Endothelial cell of umbilical vein (primary cell): ENCODE results near the gene CD2AP.

Experiments
- CTCF ChIP-seq, 2 donors: IDR thresholded peaks; 1 replicate in 1 of 2; 2 replicates in 1 of 2; pipeline ENCODE4 v1.5.1; 2011; ENCODE audit warnings: low read length in 2 of 2, mild to moderate bottlenecking in 2 of 2, moderate library complexity in 2 of 2, control low read depth in 1 of 2, inconsistent platforms in 1 of 2, low read depth in 1 of 2; ENCODE audit not compliant: insufficient read depth in 1 of 2; ENCODE audit errors: extremely low read depth in 1 of 2
- EZH2 ChIP-seq: IDR thresholded peaks from 2 replicates; pipeline ENCODE4 v1.6.1; 2012; ENCODE audit warnings: borderline replicate concordance, low read depth, mild to moderate bottlenecking, moderate library complexity, low read length, inconsistent platforms; ENCODE audit not compliant: severe bottlenecking
- FOS ChIP-seq: IDR thresholded peaks from 2 replicates; pipeline ENCODE4 v1.6.1; 2011; ENCODE audit warnings: mild to moderate bottlenecking, low read length, moderate library complexity, borderline replicate concordance; ENCODE audit not compliant: insufficient read depth
- GATA2 ChIP-seq: IDR thresholded peaks from 2 replicates; pipeline ENCODE4 v1.7.0; 2011; ENCODE audit warnings: low read depth, mild to moderate bottlenecking, moderate library complexity, mixed read lengths, low read length; ENCODE audit not compliant: insufficient read length, insufficient read depth
- MAX ChIP-seq: IDR thresholded peaks from 2 replicates; pipeline ENCODE4 v1.6.1; 2011; ENCODE audit not compliant: insufficient read depth, insufficient read length
- MYC ChIP-seq: IDR thresholded peaks from one replicate; pipeline ENCODE4 v1.6.1; 2011; ENCODE audit warnings: mild to moderate bottlenecking, low read depth, low read length
- POLR2A ChIP-seq: IDR thresholded peaks from 2 replicates; pipeline ENCODE4 v1.6.1; 2012; ENCODE audit warnings: low read depth, mild to moderate bottlenecking, control low read depth, low read length
- POLR2AphosphoS5 ChIP-seq: IDR thresholded peaks from 2 replicates; pipeline ENCODE4 v1.6.1; 2012; ENCODE audit warnings: low read depth, mild to moderate bottlenecking, control low read depth, low read length, moderate library complexity; ENCODE audit not compliant: insufficient read depth

GRCh38 chr6:47485083-47485482, 7.5 kb downstream of the CD2AP start:
- no peak for TF ChIP-seq POLR2AphosphoS5
- no peak for TF ChIP-seq EZH2
- no peak for TF ChIP-seq CTCF (IDR thresholded peaks at IDR 0.05; ENCODE audit: extremely low read depth in 1 of 2, insufficient read depth in 1 of 2, low read depth in 1 of 2, low read length in 2 of 2)
- no peak for TF ChIP-seq POLR2A
- TF ChIP-seq MYC = no peak
- no peak for TF ChIP-seq MAX
- no peak for TF ChIP-seq FOS
- no peak for TF ChIP-seq GATA2
